Measurements from ENCODE around the gene COL7A1.
A peak's percentile ranks its signal among the peaks of the same experiment; 100 is the strongest.

Gene COL7A1

DNA sequence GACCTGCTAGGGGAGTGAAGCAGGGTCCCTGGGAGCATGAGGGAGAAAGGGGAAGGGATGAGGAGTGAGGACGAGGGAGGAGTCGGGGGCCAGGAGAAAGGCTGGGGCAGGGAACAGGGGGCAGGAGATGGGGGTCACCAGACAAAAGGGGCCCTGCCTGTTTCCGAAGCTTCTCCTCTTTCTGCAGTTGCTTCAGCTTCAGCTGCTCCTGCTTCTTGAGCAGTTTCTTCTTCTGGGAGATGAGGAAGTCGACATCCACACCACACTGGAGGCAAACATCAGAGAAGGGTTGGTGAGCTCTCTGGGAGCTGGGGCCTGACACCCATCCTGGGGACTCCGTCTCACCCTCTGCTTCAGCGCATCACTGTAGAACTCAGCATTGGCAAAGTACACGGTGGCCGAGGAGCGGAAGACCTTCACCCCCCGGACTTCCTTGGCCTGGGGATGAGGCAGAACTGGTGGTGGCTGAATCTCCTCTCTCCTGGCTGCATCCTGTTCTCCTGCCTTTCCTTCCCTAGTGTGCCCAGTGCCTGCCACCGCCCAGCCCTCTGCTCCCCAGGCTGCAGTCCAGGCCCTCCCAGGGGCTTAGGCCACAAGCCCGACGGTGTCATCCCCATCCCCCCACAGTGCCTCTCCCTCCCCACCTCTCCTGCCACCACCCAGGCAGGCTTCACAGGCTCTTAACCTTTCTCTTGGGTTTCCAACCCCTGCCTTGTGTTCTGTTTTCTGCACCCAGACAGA lies 33.3 kb upstream of the COL7A1 start:
- Mint-ChIP-seq H3K4me3 (no peak overlapping the region), H3K9me3 (no peaks in the 10 kb centered on the region), H3K36me3 (peaks cover 61% of the 10 kb centered on the region), H3K4me1 (no peaks in the 10 kb centered on the region), H3K27ac (no peak overlapping the region), H3K27me3 (no peaks in the 10 kb centered on the region)
- ATAC-seq = no peak

GRCh38 chr3:48625600-48625999 lies 30.5 kb upstream of the COL7A1 start:
- no peaks in the 10 kb centered on the region for H3K27me3 Mint-ChIP-seq
- no peak overlapping the region for H3K27ac Mint-ChIP-seq
- ATAC-seq = no peak
- H3K36me3 Mint-ChIP-seq = peaks cover 47% of the 10 kb centered on the region
- no peak overlapping the region for H3K4me3 Mint-ChIP-seq
- no peaks in the 10 kb centered on the region for H3K9me3 Mint-ChIP-seq
- no peaks in the 10 kb centered on the region for H3K4me1 Mint-ChIP-seq

GRCh38 chr3:48624767-48625166 lies 29.6 kb upstream of the COL7A1 start:
- no peaks in the 10 kb centered on the region for H3K9me3 Mint-ChIP-seq
- no peak overlapping the region for H3K27ac Mint-ChIP-seq
- H3K27me3 Mint-ChIP-seq = no peaks in the 10 kb centered on the region
- H3K4me3 Mint-ChIP-seq = no peak overlapping the region
- ATAC-seq = no peak
- H3K36me3 Mint-ChIP-seq = peaks cover 42% of the 10 kb centered on the region
- no peaks in the 10 kb centered on the region for H3K4me1 Mint-ChIP-seq

DNA sequence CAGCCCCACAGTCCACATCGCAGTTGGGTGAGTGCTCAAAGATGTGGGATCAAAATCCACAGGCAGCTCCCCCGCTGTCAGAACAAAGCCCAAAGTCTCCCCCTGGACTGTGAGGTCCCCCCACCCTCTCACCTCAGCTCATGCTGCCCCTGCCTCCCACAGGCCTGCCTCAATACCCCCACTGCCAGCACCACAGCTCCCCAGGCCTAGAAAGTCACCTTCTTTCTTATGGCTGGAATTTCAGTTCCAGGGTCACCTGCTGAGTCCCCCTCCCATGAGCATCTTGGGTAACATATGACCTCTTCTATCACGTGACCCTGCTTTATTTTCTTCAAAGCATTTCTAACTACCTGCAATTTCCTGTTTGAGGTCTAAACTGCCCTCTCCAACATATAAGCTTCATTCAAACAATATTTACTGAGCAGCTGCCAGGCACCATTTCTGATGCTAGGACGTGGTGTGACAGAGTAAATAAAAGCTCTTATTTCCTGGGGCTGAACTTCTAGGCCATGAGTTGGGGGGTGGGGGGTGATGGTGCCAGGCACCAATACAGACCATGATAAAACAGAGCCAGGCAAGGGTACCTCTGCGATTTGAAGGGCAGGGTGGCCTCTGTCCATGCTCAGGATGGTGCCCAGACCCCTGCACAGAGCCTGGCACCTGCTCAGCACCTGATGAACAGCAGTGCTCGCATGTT lies 28.9 kb upstream of the COL7A1 start:
- Mint-ChIP-seq H3K36me3 (peaks cover 35% of the 10 kb centered on the region), H3K27ac (no peak overlapping the region), H3K9me3 (no peaks in the 10 kb centered on the region), H3K4me1 (no peaks in the 10 kb centered on the region), H3K27me3 (no peaks in the 10 kb centered on the region), H3K4me3 (no peak overlapping the region)
- no peak for ATAC-seq

DNA sequence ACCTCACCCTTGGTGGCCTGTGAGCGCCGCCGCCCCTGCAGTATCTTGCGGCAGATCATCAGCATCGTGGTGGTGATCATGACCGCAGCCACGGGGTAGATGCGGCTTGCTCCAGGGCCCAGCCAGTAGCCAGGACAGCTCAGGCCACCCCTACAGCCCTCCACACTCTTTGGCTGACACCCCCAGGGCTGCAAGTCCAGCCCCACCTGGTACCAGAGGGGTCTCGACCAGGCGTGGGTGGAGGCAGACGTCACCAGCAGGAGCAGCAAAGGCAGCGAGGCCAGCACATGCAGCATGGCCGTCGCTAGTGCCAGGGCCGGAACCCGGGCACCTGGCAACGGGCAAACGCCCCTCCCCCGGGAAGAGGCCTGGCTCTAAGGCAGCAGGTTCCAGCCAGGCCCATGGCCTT lies 26.3 kb upstream of the COL7A1 start, which contains the start of gene TMEM89:
TMEM89 (minus strand) TSS at position 309 of the 409 bp plus-strand sequence; CDS start at position 296, 13 bp downstream.
- Mint-ChIP-seq H3K27ac (no peak within 1 kb of the TSS), H3K36me3 (peaks cover 14% of the 10 kb centered on the region), H3K27me3 (no peaks in the 10 kb centered on the region)

GRCh38 chr3:48619541-48620524 lies 24.7 kb upstream of the COL7A1 start:
- Mint-ChIP-seq H3K27me3 (no peaks in the 10 kb centered on the region), H3K4me3 (no peak overlapping the region), H3K27ac (no peak overlapping the region), H3K4me1 (no peaks in the 10 kb centered on the region), H3K36me3 (peaks cover 5% of the 10 kb centered on the region), H3K9me3 (peaks cover 6% of the 10 kb centered on the region)
- ATAC-seq = no peak

More for the DNA sequence above, 26.3 kb upstream of the COL7A1 start, which contains the start of gene TMEM89:
- Mint-ChIP-seq H3K4me1 (no peaks in the 10 kb centered on the region), H3K9me3 (peaks cover 6% of the 10 kb centered on the region), H3K4me3 (no peak within 1 kb of the TSS)
- ATAC-seq = peak; percentile 24

- H3K4me3 Mint-ChIP-seq = no peak overlapping the region
- peaks cover 5% of the 10 kb centered on the region for H3K36me3 Mint-ChIP-seq
- H3K4me1 Mint-ChIP-seq = peaks cover 12% of the 10 kb centered on the region
- ATAC-seq = no peak
- H3K27ac Mint-ChIP-seq = no peak overlapping the region
- peaks cover 6% of the 10 kb centered on the region for H3K9me3 Mint-ChIP-seq
- no peaks in the 10 kb centered on the region for H3K27me3 Mint-ChIP-seq
These were observed 22.4 kb upstream of the COL7A1 start for GRCh38 chr3:48617559-48617958.

DNA sequence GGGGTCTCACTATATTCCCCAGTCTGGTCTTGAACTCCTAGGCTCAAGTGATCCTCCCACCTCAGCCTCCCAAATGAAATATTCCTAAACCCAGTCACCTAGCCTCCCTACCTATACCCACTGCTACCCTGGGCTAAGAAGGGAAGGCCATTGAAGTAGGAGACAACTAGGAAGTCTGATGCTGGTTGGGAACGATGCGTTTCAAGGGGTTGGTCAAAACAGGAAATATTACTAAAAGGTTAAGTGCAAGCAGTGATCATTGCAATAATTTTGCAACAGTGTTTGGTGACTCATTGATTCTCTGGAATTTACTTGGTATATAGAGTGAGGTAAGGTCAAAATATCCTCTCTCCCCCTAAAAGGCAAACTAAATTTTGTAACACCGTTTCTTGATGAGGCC lies 18.9 kb upstream of the COL7A1 start:
- no peaks in the 10 kb centered on the region for H3K36me3 Mint-ChIP-seq
- peaks cover 6% of the 10 kb centered on the region for H3K9me3 Mint-ChIP-seq
- H3K4me3 Mint-ChIP-seq = no peak overlapping the region
- peaks cover 18% of the 10 kb centered on the region for H3K4me1 Mint-ChIP-seq
- ATAC-seq = no peak
- no peaks in the 10 kb centered on the region for H3K27me3 Mint-ChIP-seq
- peak overlapping the region; percentile 71 for H3K27ac Mint-ChIP-seq

- Mint-ChIP-seq H3K4me1 (peaks cover 29% of the 10 kb centered on the region), H3K9me3 (peaks cover 3% of the 10 kb centered on the region), H3K27me3 (no peaks in the 10 kb centered on the region), H3K27ac (no peak overlapping the region), H3K4me3 (no peak overlapping the region), H3K36me3 (peaks cover 6% of the 10 kb centered on the region)
- ATAC-seq = no peak
These were observed 17.2 kb upstream of the COL7A1 start for GRCh38 chr3:48612309-48612708.

- peak within 1 kb of the TSS; percentile 100 for H3K4me3 Mint-ChIP-seq
- no peaks in the 10 kb centered on the region for H3K9me3 Mint-ChIP-seq
- H3K36me3 Mint-ChIP-seq = peaks cover 23% of the 10 kb centered on the region
- H3K27ac Mint-ChIP-seq = peak within 1 kb of the TSS; percentile 99
- peak; percentile 99 for ATAC-seq
- peaks cover 27% of the 10 kb centered on the region for H3K4me1 Mint-ChIP-seq
- no peaks in the 10 kb centered on the region for H3K27me3 Mint-ChIP-seq
These were observed 14.2 kb upstream of the COL7A1 start, which contains the start of gene UQCRC1 for GRCh38 chr3:48609088-48610005. UQCRC1 (minus strand) TSS chr3:48609646; CDS start chr3:48609620, 26 bp downstream.

- no peaks in the 10 kb centered on the region for H3K9me3 Mint-ChIP-seq
- H3K27me3 Mint-ChIP-seq = no peaks in the 10 kb centered on the region
- peak overlapping the region; percentile 8 for H3K27ac Mint-ChIP-seq
- H3K4me1 Mint-ChIP-seq = peaks cover 18% of the 10 kb centered on the region
- H3K4me3 Mint-ChIP-seq = no peak overlapping the region
- H3K36me3 Mint-ChIP-seq = peaks cover 38% of the 10 kb centered on the region
- no peak for ATAC-seq
These were observed 12.4 kb upstream of the COL7A1 start for GRCh38 chr3:48607519-48607918.

- no peak for ATAC-seq
- Mint-ChIP-seq H3K27ac (no peak overlapping the region), H3K27me3 (no peaks in the 10 kb centered on the region), H3K9me3 (no peaks in the 10 kb centered on the region), H3K4me3 (no peak overlapping the region), H3K4me1 (peaks cover 5% of the 10 kb centered on the region), H3K36me3 (peaks cover 70% of the 10 kb centered on the region)
These were observed 6.5 kb upstream of the COL7A1 start for GRCh38 chr3:48601622-48601994.

DNA sequence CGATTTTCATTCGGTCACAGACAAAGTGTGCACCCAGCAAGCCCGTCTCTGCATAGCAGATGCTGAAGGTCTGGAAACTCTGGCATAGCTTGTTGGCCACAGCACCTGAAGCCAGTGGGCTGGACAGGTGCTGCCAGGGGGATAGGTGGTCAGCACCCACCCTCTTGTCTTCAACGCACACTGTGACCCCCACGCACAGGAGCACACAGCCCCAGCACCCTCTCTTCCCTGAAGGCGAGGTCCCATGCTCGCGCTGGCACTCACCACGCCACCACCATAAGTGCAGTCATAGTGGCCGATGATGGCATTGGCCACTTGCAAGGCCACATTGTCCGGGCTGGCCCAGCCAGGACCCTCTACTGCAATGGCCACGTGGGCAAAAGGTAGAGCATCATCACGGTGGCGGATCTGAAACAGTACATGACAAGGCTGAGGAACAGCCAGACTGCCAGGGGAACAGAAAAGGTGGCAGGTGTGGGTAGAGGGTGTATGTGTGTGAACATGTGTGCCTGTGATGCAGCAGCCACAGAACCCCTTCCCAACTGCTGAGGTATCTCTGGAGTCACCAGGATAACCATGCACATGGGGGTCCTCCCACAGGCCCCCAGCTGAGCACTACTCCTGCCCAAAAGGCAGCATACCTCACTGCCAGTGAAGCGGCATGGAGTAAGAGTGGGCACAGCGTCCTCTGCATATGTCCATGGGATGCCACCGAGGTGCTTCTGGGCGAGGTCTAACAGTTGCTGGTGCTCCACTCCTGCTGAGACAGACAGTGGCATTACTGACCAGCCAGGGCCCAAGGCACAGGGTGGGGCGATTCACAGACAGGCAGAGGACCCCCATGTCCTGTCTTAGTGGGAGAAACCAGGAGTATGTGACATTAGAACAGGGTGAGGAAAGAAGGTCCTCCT lies 5.8 kb upstream of the COL7A1 start:
- Mint-ChIP-seq H3K27ac (no peak overlapping the region), H3K27me3 (no peaks in the 10 kb centered on the region), H3K36me3 (peaks cover 66% of the 10 kb centered on the region), H3K9me3 (no peaks in the 10 kb centered on the region), H3K4me1 (peaks cover 8% of the 10 kb centered on the region), H3K4me3 (no peak overlapping the region)
- ATAC-seq = no peak

Measured in stimulated activated memory B cell treated with anti-CD40 and anti-IgM and Interleukin-4, amounts not matched to agents 10 μg/mL and 1 μg/mL and 100 μg/mL, for 72 hours (primary cell).